ENCODE data around the gene ACVR1.

Gene ACVR1

GRCh38 chr2:157853211-157853610 is 22.9 kb downstream of the ACVR1 start:
- no peak for DNase-seq (ENCODE audit: low read depth)

DNA sequence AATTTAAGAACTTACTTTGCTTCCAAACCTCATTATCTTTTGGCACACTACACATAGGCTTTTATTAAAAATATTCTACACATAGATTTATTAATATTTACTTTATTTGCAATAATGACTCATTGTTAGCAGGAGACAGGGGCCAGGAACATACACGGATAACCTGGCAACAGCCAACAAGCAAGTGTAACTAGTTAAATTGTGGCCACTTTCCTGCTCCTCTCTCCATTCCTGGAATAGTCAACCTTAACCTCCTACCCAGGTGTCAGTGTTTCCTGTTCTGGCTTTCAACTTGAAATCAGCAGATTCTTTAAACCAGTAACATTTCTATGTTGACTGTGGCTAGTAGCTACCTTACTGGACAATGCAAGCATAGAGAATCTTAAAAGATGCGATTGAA is 26.5 kb downstream of the ACVR1 start:
- DNase-seq (ENCODE audit: low read depth), result no peak

DNA sequence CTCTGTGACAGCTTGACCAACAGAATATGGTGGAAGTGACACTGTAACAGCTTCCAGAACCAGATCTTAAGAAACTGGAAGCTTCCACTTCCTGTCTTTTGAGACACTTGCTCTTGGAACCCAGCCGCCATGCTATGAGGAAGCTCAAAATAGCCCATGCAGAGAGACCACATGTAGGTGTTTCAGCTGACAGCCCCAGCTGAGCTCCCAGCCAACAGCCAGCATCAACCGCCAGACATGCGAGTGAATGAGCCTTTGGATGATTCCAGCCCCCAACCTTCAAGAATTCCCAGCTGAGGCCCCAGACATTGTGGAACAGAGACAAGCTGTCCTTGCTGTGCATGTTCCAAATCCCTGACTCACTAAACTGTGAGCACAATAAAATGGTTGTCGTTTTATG is 27.9 kb downstream of the ACVR1 start:
- DNase-seq (ENCODE audit: low read depth), result no peak

GRCh38 chr2:157845081-157845480 is 31.0 kb downstream of the ACVR1 start:
- no peak for DNase-seq (ENCODE audit: low read depth)

GRCh38 chr2:157843935-157844334 is 32.2 kb downstream of the ACVR1 start:
- DNase-seq (ENCODE audit: low read depth), result no peak

DNA sequence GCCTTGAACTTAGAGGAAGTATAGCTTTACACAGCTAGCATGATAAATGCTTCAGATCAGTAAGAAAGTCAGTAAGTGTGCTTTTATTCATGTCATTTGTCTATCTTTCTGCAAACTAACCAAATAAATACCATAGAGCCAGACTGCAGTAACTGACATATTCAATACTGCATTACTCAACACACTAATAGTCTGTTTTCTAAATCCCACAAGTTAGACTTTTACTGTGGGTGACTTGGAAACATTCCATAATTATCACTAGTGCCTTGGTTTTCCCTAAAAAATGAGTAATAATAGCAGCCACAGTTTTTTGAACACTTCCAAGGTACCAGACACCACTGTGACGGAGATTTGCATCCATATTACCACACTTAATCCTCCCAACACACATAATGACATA is 33.0 kb downstream of the ACVR1 start:
- DNase-seq (ENCODE audit: low read depth), result no peak

DNA sequence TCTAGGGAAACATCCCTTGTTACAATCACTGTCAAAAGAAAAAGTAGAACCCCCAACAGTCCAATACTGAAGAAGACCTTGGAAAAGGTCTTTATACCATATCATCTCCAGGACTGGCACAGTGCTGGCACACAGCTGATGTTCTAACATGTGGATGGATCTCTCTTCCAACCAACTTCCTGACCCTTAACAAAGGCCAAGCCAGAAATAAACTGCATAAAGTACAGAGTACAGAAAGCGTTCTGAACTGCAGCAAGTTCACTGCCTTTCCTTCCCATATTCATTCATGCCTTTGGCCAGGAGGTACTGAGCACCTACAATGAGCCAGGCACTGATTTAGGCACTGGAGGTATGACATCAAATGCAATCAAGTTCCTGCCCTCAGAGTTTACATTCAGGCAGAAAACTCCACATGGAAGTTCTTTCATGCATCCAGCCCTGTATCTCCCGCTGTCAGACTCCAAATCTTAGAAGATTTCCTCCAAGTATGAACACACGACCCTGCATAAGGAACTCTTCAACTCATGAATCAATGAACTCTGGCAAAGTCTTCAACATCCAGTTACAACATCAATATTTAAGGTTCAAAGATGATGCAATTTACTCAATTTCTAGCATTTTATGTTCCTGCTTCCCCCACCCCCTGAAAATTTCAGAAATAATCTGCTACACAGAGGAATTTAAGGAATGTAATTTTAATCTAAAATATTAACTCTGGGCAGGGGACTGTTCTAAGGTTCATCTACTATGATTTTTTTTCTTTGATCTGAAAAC is 33.8 kb downstream of the ACVR1 start:
- DNase-seq (ENCODE audit: low read depth), result no peak

DNA sequence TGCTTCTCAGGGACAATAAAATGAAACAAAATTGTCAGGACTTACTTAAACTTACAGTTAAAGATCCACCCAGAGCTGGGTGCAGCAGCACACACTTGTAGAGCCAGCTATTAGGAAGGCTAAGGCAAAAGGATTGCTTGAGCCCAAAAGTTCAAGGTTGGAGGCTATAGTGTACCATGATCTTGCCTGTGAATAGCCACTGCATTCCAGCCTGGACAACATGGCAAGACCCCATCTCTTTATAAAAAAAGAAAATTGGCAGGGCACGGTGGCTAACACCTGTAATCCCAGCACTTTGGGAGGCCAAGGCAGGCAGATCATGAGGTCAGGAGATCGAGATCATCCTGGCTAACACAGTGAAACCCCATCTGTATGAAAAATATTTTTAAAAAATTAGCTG is 34.6 kb downstream of the ACVR1 start:
- DNase-seq (ENCODE audit: low read depth), result no peak

GRCh38 chr2:157840568-157841156 is 35.5 kb downstream of the ACVR1 start:
- DNase-seq (ENCODE audit: low read depth), result no peak

- DNase-seq (ENCODE audit: low read depth), result no peak
These were observed 36.3 kb downstream of the ACVR1 start for GRCh38 chr2:157839822-157840221.

- no peak for DNase-seq (ENCODE audit: low read depth)
These were observed 36.8 kb downstream of the ACVR1 start for GRCh38 chr2:157839162-157839801.

- DNase-seq (ENCODE audit: low read depth), result peak; percentile 80
These were observed 37.5 kb downstream of the ACVR1 start for GRCh38 chr2:157838442-157839161.

DNA sequence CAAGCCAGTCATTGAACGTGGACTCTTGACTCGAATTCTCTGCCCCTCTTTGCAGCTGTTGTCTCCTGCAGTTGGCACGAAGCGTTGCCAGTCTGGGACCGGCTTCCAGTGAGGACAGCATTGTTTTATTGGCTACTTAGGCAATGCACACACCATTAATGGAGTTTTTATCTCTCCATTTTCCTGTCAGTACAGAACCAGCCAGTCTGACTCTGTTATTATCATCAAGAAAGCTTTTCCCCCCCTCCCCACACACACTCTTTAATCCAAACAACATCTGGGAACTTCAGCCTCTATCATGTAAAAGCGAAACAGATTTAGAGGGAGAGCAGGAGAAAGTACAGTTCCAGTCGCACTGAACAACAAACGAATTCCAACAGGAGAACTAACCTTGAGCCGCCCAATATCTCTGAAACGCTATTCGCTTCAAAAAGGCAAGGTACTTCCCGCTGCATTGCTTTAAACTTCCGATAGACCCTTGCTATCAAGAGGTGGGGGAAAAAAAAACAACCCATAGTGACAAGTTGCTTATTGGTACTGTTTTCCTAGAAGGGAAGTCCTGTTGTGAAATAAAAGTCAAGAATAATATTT is 38.2 kb downstream of the ACVR1 start:
- DNase-seq (ENCODE audit: low read depth), result no peak

- DNase-seq (ENCODE audit: low read depth), result no peak
These were observed 39.6 kb downstream of the ACVR1 start for GRCh38 chr2:157836531-157836930.

DNA sequence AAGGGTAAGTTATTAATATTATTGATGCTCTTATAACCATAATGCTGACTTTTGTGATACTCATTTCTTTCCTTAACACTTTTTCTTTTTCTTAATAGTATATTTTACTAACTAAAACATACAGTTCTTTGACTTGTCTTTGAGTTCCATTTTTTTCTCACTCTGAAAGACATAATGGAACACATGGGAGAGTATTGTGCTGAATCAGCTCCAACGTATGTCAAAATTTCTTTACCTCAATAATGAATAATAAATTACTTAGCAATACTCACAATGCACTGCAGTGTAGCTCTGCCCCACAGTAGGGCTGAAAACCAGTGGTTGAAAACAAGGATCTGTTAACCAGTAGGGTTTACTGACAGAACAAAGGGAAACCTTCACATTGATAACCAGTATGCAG is 40.7 kb downstream of the ACVR1 start:
- no peak for DNase-seq (ENCODE audit: low read depth)

GRCh38 chr2:157835006-157835405 is 41.1 kb downstream of the ACVR1 start:
- DNase-seq (ENCODE audit: low read depth), result no peak

DNA sequence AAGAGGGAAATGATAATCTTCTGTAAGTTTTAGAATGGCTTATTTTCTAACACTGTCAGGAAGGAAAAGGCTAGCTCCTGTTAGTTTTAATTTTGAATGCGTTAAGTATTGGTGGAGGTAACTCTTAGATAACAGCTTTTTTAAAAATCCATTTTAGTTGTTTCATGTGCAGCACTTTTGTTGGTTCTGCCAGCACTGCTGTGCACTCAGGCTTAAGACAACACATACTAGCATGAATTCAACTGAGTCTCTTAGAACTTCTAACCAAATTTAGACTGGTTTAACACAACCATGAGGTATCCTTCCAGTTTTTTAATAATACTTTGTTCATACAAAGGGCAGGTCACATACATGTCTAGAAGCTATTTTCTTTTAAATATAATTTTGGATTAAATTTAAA is 42.4 kb downstream of the ACVR1 start:
- DNase-seq (ENCODE audit: low read depth), result no peak

DNA sequence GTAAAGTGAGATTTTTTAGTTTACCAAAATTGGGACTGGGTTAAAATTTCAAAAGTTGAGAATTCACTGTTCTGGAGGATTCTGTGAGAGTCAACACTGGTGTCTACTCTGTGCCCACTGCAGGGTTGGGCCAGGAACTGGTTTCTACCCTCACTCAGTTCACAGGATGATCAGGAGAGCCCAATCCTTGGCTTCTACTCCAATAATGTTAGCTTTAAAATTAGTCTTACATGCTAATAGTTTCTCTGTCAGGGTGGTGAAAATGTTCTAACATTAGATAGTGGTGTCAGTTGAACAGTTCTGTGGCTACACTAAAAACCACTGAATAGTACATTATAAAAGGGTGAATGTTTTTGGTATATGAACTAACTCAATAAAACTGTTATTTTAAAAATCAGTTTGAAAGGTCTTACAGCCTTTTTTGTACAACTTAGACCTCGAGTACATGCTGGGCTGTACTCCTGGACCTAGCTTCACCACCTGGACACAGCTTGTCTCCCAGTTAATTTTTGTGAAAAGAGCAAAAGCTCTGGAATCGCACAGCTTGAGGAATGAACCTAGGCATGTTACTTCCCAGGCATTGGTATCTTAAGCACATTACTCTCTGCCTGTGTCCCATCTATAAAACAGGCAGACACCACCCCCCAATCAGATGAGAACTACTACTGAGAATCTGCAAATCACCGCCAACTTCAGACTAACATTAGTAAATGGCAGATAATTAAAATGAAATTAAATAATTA is 44.4 kb downstream of the ACVR1 start:
- no peak for DNase-seq (ENCODE audit: low read depth)

DNA sequence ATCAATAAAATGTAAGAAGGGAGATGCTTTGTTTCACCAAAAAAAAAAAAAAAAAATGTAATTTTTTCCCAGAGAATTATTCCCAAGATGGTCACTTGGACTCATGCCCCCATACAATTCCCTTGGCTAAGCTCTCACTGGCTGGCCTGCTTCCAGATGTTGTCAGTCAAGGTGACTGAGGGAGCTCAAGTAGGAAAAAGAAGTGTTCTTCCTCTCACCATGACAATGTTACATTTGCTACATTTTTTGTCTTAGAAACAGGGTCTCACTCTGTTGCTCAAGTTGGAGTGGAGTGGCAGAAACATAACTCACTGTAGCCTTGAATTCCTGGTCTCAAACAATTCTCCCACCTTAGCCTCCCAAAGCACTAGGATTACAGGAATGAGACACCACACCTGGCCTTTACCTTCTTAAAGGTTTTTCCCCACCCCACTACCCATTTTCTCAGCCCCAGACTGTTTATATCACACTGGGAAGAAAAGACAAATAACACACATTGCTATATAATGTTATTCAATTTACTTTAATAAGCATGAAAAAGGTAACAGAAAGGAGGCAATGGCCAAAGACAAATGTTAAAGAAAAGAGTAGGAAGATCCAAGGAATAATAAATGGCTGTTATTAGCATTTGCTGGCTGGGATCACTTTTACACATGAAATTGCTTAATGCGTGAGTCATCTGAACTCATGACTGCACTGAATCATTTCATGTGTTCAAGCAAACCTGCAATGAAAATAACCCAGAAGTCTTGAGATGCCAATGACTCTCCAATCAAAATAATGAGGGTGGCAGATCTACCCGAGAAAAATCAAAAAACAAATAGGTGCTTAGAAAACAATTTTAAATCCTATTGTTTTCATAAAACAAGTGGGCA is 45.2 kb downstream of the ACVR1 start:
- DNase-seq (ENCODE audit: low read depth), result peak; percentile 92

- DNase-seq (ENCODE audit: low read depth), result no peak
These were observed 45.9 kb downstream of the ACVR1 start for GRCh38 chr2:157830266-157830665.

GRCh38 chr2:157827377-157827776 is 48.8 kb downstream of the ACVR1 start:
- DNase-seq (ENCODE audit: low read depth), result no peak
